GM10248 (cell line): ENCODE measurements around the gene OIP5.
A peak's percentile ranks its signal among the peaks of the same experiment; 100 is the strongest.

ENCODE experiments used
- CTCF ChIA-PET: fragments of 300-600 bp; sonication (Branson Sonifier 250); formaldehyde crosslinking; extraction: SDS; loops from one replicate; lab custom pipeline; 2021; ENCODE audit warnings: antibody characterized with exemption; lab: Yijun Ruan, JAX
- POLR2A ChIA-PET: fragments of 350-650 bp; sonication (Branson Sonifier 250); formaldehyde crosslinking; extraction: SDS; loops from one replicate; lab custom pipeline; 2020; ENCODE audit warnings: antibody characterized with exemption; lab: Yijun Ruan, JAX
- DNase-seq: peaks from one replicate; pipeline ENCODE4 v3.0.0; 2012; ENCODE audit errors: extremely low spot score
- CTCF ChIP-seq: IDR thresholded peaks from 2 replicates; pipeline ENCODE4 v1.5.1; 2012; ENCODE audit warnings: mild to moderate bottlenecking, low read depth; ENCODE audit errors: extremely low read depth, missing control alignments, control extremely low read depth

The OIP5 gene

GRCh38 chr15:41332194-41333025, at the start of gene OIP5, which contains the start of gene NUSAP1:
Gene OIP5 (minus strand): TSS chr15:41332591. CDS start chr15:41332561, 30 bp downstream.
Gene NUSAP1 (plus strand): TSS chr15:41332881. CDS start chr15:41332958, 77 bp downstream.
- CTCF ChIA-PET = interaction anchor here (0.7 to 2.0 kb wide), 15 partner anchors 9 to 473 kb away, joined by 3 to 8 read pairs (median 3); partner anchors contain the start of gene VPS18

GRCh38 chr15:41377978-41378377, 45.6 kb upstream of the OIP5 start:
- TF ChIP-seq CTCF = no peak

More at GRCh38 chr15:41332194-41333025, at the start of gene OIP5, which contains the start of gene NUSAP1:
- POLR2A ChIA-PET = interaction anchor here (1.0 kb wide), 1 partner anchor 9 kb away, joined by 9 read pairs; no protein-coding TSS in a partner anchor
- peak; percentile 99 for DNase-seq
- TF ChIP-seq CTCF = no peak

GRCh38 chr15:41367418-41367817, 35.0 kb upstream of the OIP5 start:
- no peak for TF ChIP-seq CTCF
- DNase-seq = no peak
- ChIA-PET POLR2A (interaction anchor here (0.6 kb wide), 1 partner anchor 12 kb away, joined by 5 read pairs; no protein-coding TSS in a partner anchor), CTCF (no interaction called here)

More at GRCh38 chr15:41377978-41378377, 45.6 kb upstream of the OIP5 start:
- DNase-seq = no peak
- POLR2A ChIA-PET = no interaction called here
- CTCF ChIA-PET = no interaction called here

GRCh38 chr15:41354371-41354770, 22.0 kb upstream of the OIP5 start:
- POLR2A ChIA-PET = no interaction called here
- DNase-seq = no peak
- CTCF ChIA-PET = interaction anchor here (1.0 to 1.7 kb wide), 2 partner anchors 9 to 20 kb away, joined by 3 read pairs; no protein-coding TSS in a partner anchor
- TF ChIP-seq CTCF = no peak

GRCh38 chr15:41350057-41350717, 17.8 kb upstream of the OIP5 start:
- CTCF ChIA-PET = no interaction called here
- no peak for TF ChIP-seq CTCF
- POLR2A ChIA-PET = no interaction called here

GRCh38 chr15:41347236-41347635, 14.8 kb upstream of the OIP5 start:
- TF ChIP-seq CTCF = no peak
- no peak for DNase-seq
- POLR2A ChIA-PET = no interaction called here
- CTCF ChIA-PET = no interaction called here

More at GRCh38 chr15:41350057-41350717, 17.8 kb upstream of the OIP5 start:
- no peak for DNase-seq
